WTC11 (cell line): ENCODE data around the gene BNIP2. TPM values are rescaled to one million over a fixed set of nuclear protein-coding genes. Genes with fewer than 3 reads are reported as not detected.

Source experiments
- ATAC-seq: fragments of 200-7000 bp; cut with Tn5 transposase; 2 replicates; pipeline ENCODE4 v1.10.0; 2021; ENCODE audit warnings: mild to moderate bottlenecking, moderate library complexity
- CTCF ChIA-PET: fragments of 300-600 bp; sonication (Branson Sonifier 250); formaldehyde crosslinking; loops from one replicate; lab custom pipeline; 2021; ENCODE audit warnings: antibody characterized with exemption; lab: Charles Lee
- POLR2A ChIA-PET: fragments of 350-600 bp; sonication (Branson Sonifier 250); formaldehyde crosslinking; loops from one replicate; lab custom pipeline; 2021; ENCODE audit warnings: antibody characterized with exemption; lab: Charles Lee
- DNase-seq: peaks from one replicate; pipeline ENCODE4 v3.0.0; 2021; ENCODE audit warnings: low spot score
- H3K27ac Mint-ChIP-seq: 2 replicates; pipeline ENCODE4 v1.8.0; 2021; ENCODE audit warnings: mixed read lengths
- H3K27me3 Mint-ChIP-seq: 2 replicates; pipeline ENCODE4 v1.8.0; 2021; ENCODE audit warnings: low read depth, mild to moderate bottlenecking, moderate library complexity, mixed read lengths
- H3K36me3 Mint-ChIP-seq: 2 replicates; pipeline ENCODE4 v1.8.0; 2021; ENCODE audit warnings: mixed read lengths
- H3K4me1 Mint-ChIP-seq: 2 replicates; pipeline ENCODE4 v1.8.0; 2022; ENCODE audit warnings: mixed read lengths
- H3K4me3 Mint-ChIP-seq: 2 replicates; pipeline ENCODE4 v1.8.0; 2021; ENCODE audit warnings: mild to moderate bottlenecking, moderate library complexity, mixed read lengths
- H3K9me3 Mint-ChIP-seq: 2 replicates; pipeline ENCODE4 v1.8.0; 2021; ENCODE audit warnings: mixed read lengths
- ARID4B ChIP-seq: sonication (generic); formaldehyde crosslinking; IDR thresholded peaks from 2 replicates; pipeline ENCODE4 v1.8.0; 2023; ENCODE audit warnings: missing genetic modification reagents, mild to moderate bottlenecking, borderline replicate concordance
- ATF2 ChIP-seq: sonication (generic); formaldehyde crosslinking; IDR thresholded peaks from 2 replicates; pipeline ENCODE4 v1.8.1; 2022; ENCODE audit warnings: low read depth, missing genetic modification reagents, borderline replicate concordance
- CREB1 ChIP-seq: sonication (generic); formaldehyde crosslinking; IDR thresholded peaks from 2 replicates; pipeline ENCODE4 v1.8.0; 2023; ENCODE audit warnings: mild to moderate bottlenecking, missing genetic modification reagents
- FOXJ3 ChIP-seq: sonication (generic); formaldehyde crosslinking; IDR thresholded peaks from 2 replicates; pipeline ENCODE4 v1.9.0; 2021; ENCODE audit warnings: missing genetic modification reagents, mild to moderate bottlenecking, borderline replicate concordance
- GABPB1 ChIP-seq: sonication (generic); formaldehyde crosslinking; IDR thresholded peaks from 2 replicates; pipeline ENCODE4 v1.8.1; 2023; ENCODE audit warnings: mild to moderate bottlenecking, missing genetic modification reagents
- GTF2I ChIP-seq: fragments of 250-450 bp; sonication (Bioruptor Pico); conservative IDR thresholded peaks from 2 replicates; pipeline ENCODE4 v1.4.0; 2021; ENCODE audit warnings: mild to moderate bottlenecking
- KAT7 ChIP-seq: sonication (generic); formaldehyde crosslinking; IDR thresholded peaks from 2 replicates; pipeline ENCODE4 v1.8.1; 2023; ENCODE audit warnings: missing genetic modification reagents, mild to moderate bottlenecking, borderline replicate concordance
- MAX ChIP-seq: sonication (generic); formaldehyde crosslinking; IDR thresholded peaks from 2 replicates; pipeline ENCODE4 v1.8.0; 2022; ENCODE audit warnings: mild to moderate bottlenecking, missing genetic modification reagents
- NR1H2 ChIP-seq: sonication (generic); formaldehyde crosslinking; IDR thresholded peaks from 2 replicates; pipeline ENCODE4 v1.9.0; 2021; ENCODE audit warnings: mild to moderate bottlenecking, moderate library complexity, missing genetic modification reagents
- OVOL2 ChIP-seq: fragments of 250-450 bp; sonication (Bioruptor Pico); IDR thresholded peaks from 2 replicates; pipeline ENCODE4 v1.9.0; 2021; ENCODE audit warnings: mild to moderate bottlenecking, borderline replicate concordance
- RORB ChIP-seq: fragments of 250-450 bp; sonication (Bioruptor Pico); IDR thresholded peaks from 2 replicates; pipeline ENCODE4 v1.9.0; 2021; ENCODE audit warnings: mild to moderate bottlenecking
- ZNF219 ChIP-seq: sonication (generic); formaldehyde crosslinking; IDR thresholded peaks from 2 replicates; pipeline ENCODE4 v1.8.0; 2023; ENCODE audit warnings: missing genetic modification reagents, mild to moderate bottlenecking, borderline replicate concordance
- ZNF263 ChIP-seq: sonication (generic); formaldehyde crosslinking; IDR thresholded peaks from 2 replicates; pipeline ENCODE4 v1.8.1; 2022; ENCODE audit warnings: low read depth, mild to moderate bottlenecking, moderate library complexity, missing genetic modification reagents
- ZSCAN18 ChIP-seq: fragments of 250-450 bp; sonication (Bioruptor Pico); IDR thresholded peaks from 2 replicates; pipeline ENCODE4 v2.1.2; 2022; ENCODE audit warnings: mild to moderate bottlenecking, moderate library complexity
- total RNA-seq: library from RNA; stranded (reverse); gene quantifications from 3 replicates; pipeline ENCODE4 v1.2.3, GENCODE V29; 2021
- TF ChIP-seq, protein P1 (sequence below): sonication (generic); formaldehyde crosslinking; IDR thresholded peaks from 2 replicates; pipeline ENCODE4 v1.8.1; 2023; ENCODE audit warnings: mild to moderate bottlenecking, missing genetic modification reagents, moderate library complexity
- TF ChIP-seq, protein P2 (sequence below): sonication (generic); formaldehyde crosslinking; IDR thresholded peaks from 2 replicates; pipeline ENCODE4 v1.8.1; 2022; ENCODE audit warnings: missing genetic modification reagents, borderline replicate concordance
- TF ChIP-seq, protein P3 (sequence below): sonication (generic); formaldehyde crosslinking; IDR thresholded peaks from 2 replicates; pipeline ENCODE4 v1.8.0; 2022; ENCODE audit warnings: mild to moderate bottlenecking, missing genetic modification reagents

BNIP2 gene
- total RNA-seq, 1 experiment from 2014 or later, result 40.3 TPM

- ATAC-seq (peak; percentile 42), DNase-seq (peak; percentile 77)
- Mint-ChIP-seq H3K27me3 (peaks cover 47% of the 10 kb centered on the region), H3K36me3 (peaks cover 13% of the 10 kb centered on the region), H3K27ac (peak overlapping the region; percentile 100), H3K4me3 (peak overlapping the region; percentile 96), H3K9me3 (no peaks in the 10 kb centered on the region), H3K4me1 (peaks cover 11% of the 10 kb centered on the region)
- POLR2A ChIA-PET, result interaction anchor here (0.6 to 1.8 kb wide), 7 partner anchors 20 to 1204 kb away, joined by 3 to 9 read pairs (median 3); partner anchors contain the start of gene GTF2A2
- TF ChIP-seq ZNF219 (CRISPR knock-in tag) (no peak), ZSCAN18 (CRISPR knock-in tag) (no peak), ZNF263 (no peak), NR1H2 (CRISPR knock-in tag) (no peak), GABPB1 (CRISPR knock-in tag) (no peak), CREB1 (no peak), RORB (no peak), OVOL2 (CRISPR knock-in tag) (no peak), KAT7 (no peak), GTF2I (no peak), MAX (no peak), ATF2 (CRISPR knock-in tag) (no peak), FOXJ3 (no peak), ARID4B (CRISPR knock-in tag) (no peak)
- TF ChIP-seq, protein P1, sequence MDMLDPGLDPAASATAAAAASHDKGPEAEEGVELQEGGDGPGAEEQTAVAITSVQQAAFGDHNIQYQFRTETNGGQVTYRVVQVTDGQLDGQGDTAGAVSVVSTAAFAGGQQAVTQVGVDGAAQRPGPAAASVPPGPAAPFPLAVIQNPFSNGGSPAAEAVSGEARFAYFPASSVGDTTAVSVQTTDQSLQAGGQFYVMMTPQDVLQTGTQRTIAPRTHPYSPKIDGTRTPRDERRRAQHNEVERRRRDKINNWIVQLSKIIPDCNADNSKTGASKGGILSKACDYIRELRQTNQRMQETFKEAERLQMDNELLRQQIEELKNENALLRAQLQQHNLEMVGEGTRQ (CRISPR knock-in tag), result no peak
- TF ChIP-seq, protein P2, sequence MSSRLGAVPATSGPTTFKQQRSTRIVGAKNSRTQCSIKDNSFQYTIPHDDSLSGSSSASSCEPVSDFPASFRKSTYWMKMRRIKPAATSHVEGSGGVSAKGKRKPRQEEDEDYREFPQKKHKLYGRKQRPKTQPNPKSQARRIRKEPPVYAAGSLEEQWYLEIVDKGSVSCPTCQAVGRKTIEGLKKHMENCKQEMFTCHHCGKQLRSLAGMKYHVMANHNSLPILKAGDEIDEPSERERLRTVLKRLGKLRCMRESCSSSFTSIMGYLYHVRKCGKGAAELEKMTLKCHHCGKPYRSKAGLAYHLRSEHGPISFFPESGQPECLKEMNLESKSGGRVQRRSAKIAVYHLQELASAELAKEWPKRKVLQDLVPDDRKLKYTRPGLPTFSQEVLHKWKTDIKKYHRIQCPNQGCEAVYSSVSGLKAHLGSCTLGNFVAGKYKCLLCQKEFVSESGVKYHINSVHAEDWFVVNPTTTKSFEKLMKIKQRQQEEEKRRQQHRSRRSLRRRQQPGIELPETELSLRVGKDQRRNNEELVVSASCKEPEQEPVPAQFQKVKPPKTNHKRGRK (CRISPR knock-in tag), result no peak
- TF ChIP-seq, protein P3, sequence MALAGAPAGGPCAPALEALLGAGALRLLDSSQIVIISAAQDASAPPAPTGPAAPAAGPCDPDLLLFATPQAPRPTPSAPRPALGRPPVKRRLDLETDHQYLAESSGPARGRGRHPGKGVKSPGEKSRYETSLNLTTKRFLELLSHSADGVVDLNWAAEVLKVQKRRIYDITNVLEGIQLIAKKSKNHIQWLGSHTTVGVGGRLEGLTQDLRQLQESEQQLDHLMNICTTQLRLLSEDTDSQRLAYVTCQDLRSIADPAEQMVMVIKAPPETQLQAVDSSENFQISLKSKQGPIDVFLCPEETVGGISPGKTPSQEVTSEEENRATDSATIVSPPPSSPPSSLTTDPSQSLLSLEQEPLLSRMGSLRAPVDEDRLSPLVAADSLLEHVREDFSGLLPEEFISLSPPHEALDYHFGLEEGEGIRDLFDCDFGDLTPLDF (CRISPR knock-in tag), result no peak
- CTCF ChIA-PET, result interaction anchor here (0.7 to 2.0 kb wide), 7 partner anchors 34 to 636 kb away, joined by 3 to 5 read pairs (median 3); no protein-coding TSS in a partner anchor
Measured at GRCh38 chr15:59689626-59690236, 611 bp upstream of the BNIP2 start.
